GM23248 (cell line): ENCODE results near the gene MAP2K7. TPM values are rescaled to one million over a fixed set of nuclear protein-coding genes. Genes with fewer than 3 reads are reported as not detected.

ENCODE experiments used
- DNase-seq: peaks from one replicate; pipeline ENCODE4 v3.0.0-alpha.2; 2015
- H2AFZ ChIP-seq: fragments of 200-600 bp; sonication (generic); 2 replicates; pipeline ENCODE4 v1.6.1; 2016; ENCODE audit warnings: antibody characterized with exemption
- H3F3A ChIP-seq: fragments of 200-600 bp; sonication (generic); 2 replicates; pipeline ENCODE4 v1.6.1; 2016; ENCODE audit warnings: mild to moderate bottlenecking, antibody characterized with exemption, mixed run types; ENCODE audit not compliant: insufficient read depth
- H3K27ac ChIP-seq: fragments of 200-600 bp; sonication (generic); 2 replicates; pipeline ENCODE4 v1.5.1; 2016; ENCODE audit warnings: mild to moderate bottlenecking
- H3K27me3 ChIP-seq: fragments of 200-600 bp; sonication (generic); replicated peaks from 2 replicates; pipeline ENCODE4 v1.6.1; 2016; ENCODE audit warnings: mild to moderate bottlenecking; ENCODE audit not compliant: insufficient read depth
- H3K36me3 ChIP-seq: fragments of 200-600 bp; sonication (generic); 2 replicates; pipeline ENCODE4 v1.6.1; 2016; ENCODE audit warnings: low read depth, mild to moderate bottlenecking
- H3K4me1 ChIP-seq: fragments of 200-600 bp; sonication (generic); 2 replicates; pipeline ENCODE4 v1.6.1; 2016; ENCODE audit warnings: mild to moderate bottlenecking; ENCODE audit not compliant: insufficient read depth
- H3K4me2 ChIP-seq: fragments of 200-600 bp; sonication (generic); one replicate; pipeline ENCODE4 v1.6.1; 2016; ENCODE audit warnings: mild to moderate bottlenecking; ENCODE audit not compliant: unreplicated experiment
- H3K4me3 ChIP-seq: fragments of 200-600 bp; sonication (generic); 2 replicates; pipeline ENCODE4 v1.5.1; 2016; ENCODE audit warnings: mild to moderate bottlenecking
- H3K79me2 ChIP-seq: fragments of 200-600 bp; sonication (generic); 2 replicates; pipeline ENCODE4 v1.6.1; 2016; ENCODE audit warnings: mild to moderate bottlenecking; ENCODE audit not compliant: insufficient read depth
- H3K9ac ChIP-seq: fragments of 200-600 bp; sonication (generic); 2 replicates; pipeline ENCODE4 v1.6.1; 2016; ENCODE audit warnings: mild to moderate bottlenecking
- H3K9me2 ChIP-seq: fragments of 200-600 bp; sonication (generic); 2 replicates; pipeline ENCODE4 v1.6.1; 2016; ENCODE audit warnings: mixed run types, mild to moderate bottlenecking, moderate library complexity; ENCODE audit not compliant: insufficient read depth
- H3K9me3 ChIP-seq: fragments of 200-600 bp; sonication (generic); one replicate; pipeline ENCODE4 v1.6.1; 2017; ENCODE audit warnings: low read depth
- H4K20me1 ChIP-seq: fragments of 200-600 bp; sonication (generic); 2 replicates; pipeline ENCODE4 v1.6.0; 2016; ENCODE audit not compliant: insufficient read depth
- EZH2 ChIP-seq: fragments of 200-600 bp; sonication (generic); IDR thresholded peaks from 2 replicates; pipeline ENCODE4 v1.6.1; 2018; ENCODE audit warnings: antibody characterized with exemption, mild to moderate bottlenecking; ENCODE audit not compliant: insufficient read depth, poor library complexity, severe bottlenecking
- EZH2phosphoT487 ChIP-seq: fragments of 200-600 bp; sonication (generic); IDR thresholded peaks from 2 replicates; pipeline ENCODE4 v1.6.1; 2018; ENCODE audit warnings: antibody characterized with exemption, moderate library complexity, mild to moderate bottlenecking, low read depth; ENCODE audit not compliant: insufficient read depth
- WGBS, 2 experiments: methylation state at CpG; one replicate each; pipeline ENCODE4 v1.1.6; 2015 to 2017; ENCODE audit warnings: low lambda C conversion rate in 2 of 2, low coverage in 1 of 2; ENCODE audit errors: missing lambda C conversion rate in 2 of 2; 5-methylcytosine and 5-hydroxymethylcytosine counted together
- in situ Hi-C: fragments of 300-500 bp; cut with MboI; formaldehyde crosslinking; loops from 2 replicates; pipeline ENCODE4 v1.15.0; 2020
- polyA plus RNA-seq: library from polyadenylated mRNA; unstranded; fragments of >200 nt; fragmentation: Nextera tagmentation; extraction: Ambion mirVana; gene quantifications from 2 replicates; pipeline ENCODE4 v1.2.1, GENCODE V29; 2016
- total RNA-seq: library from RNA; depleted of rRNA; stranded (reverse); fragments of >200 nt; shearing (Covaris generic); gene quantifications from 2 replicates; pipeline ENCODE4 v1.2.3, GENCODE V29; 2014

The MAP2K7 gene
- total and polyA plus RNA-seq, 2 experiments from 2014 or later = 4.6 to 9.7 TPM

- Histone ChIP-seq H3K9ac (no peak overlapping the region), H3K4me1 (no peaks in the 10 kb centered on the region), H3F3A (no peaks in the 10 kb centered on the region), H2AFZ (no peak overlapping the region), H3K36me3 (no peaks in the 10 kb centered on the region), H4K20me1 (no peaks in the 10 kb centered on the region), H3K27me3 (no peaks in the 10 kb centered on the region), H3K4me3 (no peak overlapping the region), H3K27ac (no peak overlapping the region), H3K9me3 (no peaks in the 10 kb centered on the region), H3K79me2 (no peaks in the 10 kb centered on the region), H3K9me2 (no peaks in the 10 kb centered on the region), H3K4me2 (no peak overlapping the region)
- in situ Hi-C loops = no loop called here
- no peak for DNase-seq
- TF ChIP-seq EZH2 (no peak), EZH2phosphoT487 (no peak)
- WGBS, 2 experiments = 75 to 77% methylated on average over 4 of the region's 4 CpGs
Observed at GRCh38 chr19:7883105-7883504, 20.6 kb upstream of the MAP2K7 start.

- H2AFZ ChIP-seq = no peak overlapping the region
- H3F3A ChIP-seq = no peaks in the 10 kb centered on the region
- DNase-seq = peak; percentile 54
- no peak for TF ChIP-seq EZH2
- no peaks in the 10 kb centered on the region for H3K27me3 ChIP-seq
- H3K27ac ChIP-seq = no peak overlapping the region
- H3K9me2 ChIP-seq = no peaks in the 10 kb centered on the region
- no peaks in the 10 kb centered on the region for H4K20me1 ChIP-seq
- in situ Hi-C loops = no loop called here
- H3K9ac ChIP-seq = no peak overlapping the region
- H3K79me2 ChIP-seq = no peaks in the 10 kb centered on the region
- H3K9me3 ChIP-seq = no peaks in the 10 kb centered on the region
- H3K36me3 ChIP-seq = no peaks in the 10 kb centered on the region
- no peak overlapping the region for H3K4me2 ChIP-seq
- no peaks in the 10 kb centered on the region for H3K4me1 ChIP-seq
- 71 to 72% methylated on average over 2 of the region's 2 CpGs for WGBS, 2 experiments
- no peak overlapping the region for H3K4me3 ChIP-seq
Observed at GRCh38 chr19:7883796-7884570, 19.7 kb upstream of the MAP2K7 start.

DNA sequence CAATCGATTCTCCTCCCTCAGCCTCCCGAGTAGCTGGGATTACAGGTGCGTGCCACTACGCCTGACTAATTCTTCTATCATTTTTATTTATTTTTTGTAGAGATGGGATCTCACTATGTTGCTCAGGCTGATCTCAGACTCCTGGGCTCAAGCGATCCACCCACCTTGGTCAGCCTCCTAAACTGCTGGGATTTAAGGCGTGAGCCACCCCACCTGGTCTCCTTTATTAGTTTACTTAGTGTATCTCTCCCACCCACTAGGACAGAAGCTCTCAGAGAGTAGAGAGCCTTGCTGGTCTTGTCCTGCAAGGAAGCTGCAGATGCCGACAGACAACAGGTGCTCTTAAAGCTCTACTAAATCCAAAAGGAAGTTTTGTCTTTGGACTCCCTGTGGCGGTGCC is 17.9 kb upstream of the MAP2K7 start:
- no peaks in the 10 kb centered on the region for H3K4me1 ChIP-seq
- H3F3A ChIP-seq = no peaks in the 10 kb centered on the region
- H3K9me2 ChIP-seq = no peaks in the 10 kb centered on the region
- H3K9ac ChIP-seq = no peak overlapping the region
- in situ Hi-C loops = no loop called here
- no peak overlapping the region for H3K4me2 ChIP-seq
- no peak overlapping the region for H2AFZ ChIP-seq
- H3K27ac ChIP-seq = no peak overlapping the region
- H3K27me3 ChIP-seq = no peaks in the 10 kb centered on the region
- no peaks in the 10 kb centered on the region for H3K9me3 ChIP-seq
- no peak overlapping the region for H3K4me3 ChIP-seq
- WGBS, 2 experiments = 88 to 92% methylated on average over 8 of the region's 8 CpGs
- no peaks in the 10 kb centered on the region for H3K79me2 ChIP-seq
- no peak for TF ChIP-seq EZH2
- no peak for TF ChIP-seq EZH2phosphoT487
- H3K36me3 ChIP-seq = no peaks in the 10 kb centered on the region
- H4K20me1 ChIP-seq = no peaks in the 10 kb centered on the region
- DNase-seq = no peak

GRCh38 chr19:7887408-7888144 is 16.1 kb upstream of the MAP2K7 start:
- Histone ChIP-seq H3K4me3 (peak overlapping the region; percentile 88; the same call in 1 of the 2 replicates), H3K27ac (no peak overlapping the region), H3K36me3 (no peaks in the 10 kb centered on the region), H2AFZ (peak overlapping the region; percentile 88; the same call in 1 of the 2 replicates), H3K9me2 (no peaks in the 10 kb centered on the region), H3K79me2 (no peaks in the 10 kb centered on the region), H3K9me3 (no peaks in the 10 kb centered on the region), H3K4me2 (peak overlapping the region; percentile 93), H4K20me1 (no peaks in the 10 kb centered on the region), H3F3A (no peaks in the 10 kb centered on the region), H3K9ac (peak overlapping the region; percentile 93), H3K4me1 (no peaks in the 10 kb centered on the region), H3K27me3 (no peaks in the 10 kb centered on the region)
- 85 to 87% methylated on average over 14 to 16 of the region's 16 CpGs for WGBS, 2 experiments
- no peak for TF ChIP-seq EZH2
- DNase-seq = no peak
- in situ Hi-C loops = no loop called here
